Left lung (tissue), 10 donors: ENCODE measurements around the gene MRPL43. TPM values are rescaled to one million over a fixed set of nuclear protein-coding genes. Genes with fewer than 3 reads are reported as not detected.

Experiments
- ATAC-seq: fragments of 200-7000 bp; cut with Tn5 transposase; one replicate; pipeline ENCODE4 v1.9.1; 2020; ENCODE audit warnings: moderate library complexity
- DNase-seq, 4 donors: peaks; one replicate each; pipeline ENCODE4 v3.0.0-alpha.2; 2013 to 2020
- H3K27ac ChIP-seq, 2 donors: fragments of 200-600 bp; sonication (generic) in 1 of 2; one replicate each; pipeline versions ENCODE4 v1.5.0 to v1.8.0; 2020 to 2021
- H3K27me3 ChIP-seq, 2 donors: fragments of 200-600 bp; sonication (generic) in 1 of 2; one replicate each; pipeline versions ENCODE4 v1.5.0 to v1.8.0; 2020 to 2021
- H3K36me3 ChIP-seq, 2 donors: fragments of 200-600 bp; sonication (generic) in 1 of 2; one replicate each; pipeline versions ENCODE4 v1.5.0 to v1.8.0; 2020 to 2021
- H3K4me1 ChIP-seq, 2 donors: fragments of 200-600 bp; one replicate each; pipeline ENCODE4 v1.8.0; 2021
- H3K4me3 ChIP-seq, 2 donors: fragments of 200-600 bp; sonication (generic) in 1 of 2; one replicate each; pipeline versions ENCODE4 v1.5.0 to v1.8.0; 2020 to 2021; ENCODE audit warnings: mild to moderate bottlenecking in 1 of 2
- H3K9me3 ChIP-seq, 2 donors: fragments of 200-600 bp; sonication (generic) in 1 of 2; one replicate each; pipeline versions ENCODE4 v1.5.0 to v1.8.0; 2020 to 2021
- CTCF ChIP-seq, 2 donors: fragments of 200-600 bp; sonication (generic) in 1 of 2; IDR thresholded peaks; one replicate each; pipeline versions ENCODE4 v1.5.0 to v1.8.0; 2021; ENCODE audit warnings: antibody characterized with exemption in 2 of 2
- intact Hi-C, 2 donors: fragments of 100-400 bp; cut with DNase I; formaldehyde crosslinking; loops; one replicate each; pipeline versions ENCODE4 v1.11.2 to v1.14.2; 2022
- polyA plus RNA-seq, 6 donors: library from polyadenylated mRNA; unstranded; fragments of 120-200 nt; gene quantifications; one replicate each; pipeline ENCODE4 v1.2.1, GENCODE V29; 2013; ENCODE audit not compliant: insufficient read length in 6 of 6
- total RNA-seq, 2 donors: library from RNA; stranded (reverse); fragmentation: NEBNext Ultra II Directional; extraction: Animal tissue kit (Norgen Biotek cat#: 25700); gene quantifications; one replicate each; pipeline ENCODE4 v1.2.1, GENCODE V29; 2021
- donor health status: DM: no; HTN: yes; CAD: no.
- donor health status: DM: no; HTN: no; CAD: no.

Gene MRPL43
- total and polyA plus RNA-seq, 8 donors, result 55.0 to 103 (median 82.9) TPM

- TF ChIP-seq CTCF (IDR thresholded peaks at IDR 0.05), result no peak
- Histone ChIP-seq H3K4me1 (peaks cover 4 to 39% of the 10 kb centered on the region in 2 donors), H3K27ac (no peak overlapping the region), H3K36me3 (no peaks in the 10 kb centered on the region), H3K27me3 (peaks cover 0 to 33% of the 10 kb centered on the region in 2 donors), H3K4me3 (no peak overlapping the region), H3K9me3 (no peaks in the 10 kb centered on the region)
- ATAC-seq (no peak), DNase-seq (peak in 1 of 4 donors; percentile 12)
- intact Hi-C loops, result no loop called here
These were observed 27.8 kb upstream of the MRPL43 start for GRCh38 chr10:101014966-101015581.

- H3K4me3 ChIP-seq, result no peak overlapping the region
- no peaks in the 10 kb centered on the region for H3K36me3 ChIP-seq
- H3K27me3 ChIP-seq, result peaks cover 0 to 33% of the 10 kb centered on the region in 2 donors
- TF ChIP-seq CTCF (IDR thresholded peaks at IDR 0.05), result peak; percentile 76 to 91
- DNase-seq (peak; percentile 50 to 95 (median 76)), ATAC-seq (peak; percentile 80)
- no peak overlapping the region for H3K27ac ChIP-seq
- peaks cover 4 to 39% of the 10 kb centered on the region in 2 donors for H3K4me1 ChIP-seq
- no peaks in the 10 kb centered on the region for H3K9me3 ChIP-seq
- intact Hi-C loops, result no loop called here
These were observed 27.1 kb upstream of the MRPL43 start for GRCh38 chr10:101014230-101014884.

GRCh38 chr10:101013365-101013825 is 26.1 kb upstream of the MRPL43 start:
- Histone ChIP-seq H3K36me3 (no peaks in the 10 kb centered on the region), H3K27me3 (peaks cover 0 to 24% of the 10 kb centered on the region in 2 donors), H3K27ac (no peak overlapping the region), H3K9me3 (no peaks in the 10 kb centered on the region), H3K4me1 (peaks cover 4 to 30% of the 10 kb centered on the region in 2 donors), H3K4me3 (no peak overlapping the region)
- ATAC-seq (no peak), DNase-seq (no peak)
- intact Hi-C loops, result no loop called here
- TF ChIP-seq CTCF (IDR thresholded peaks at IDR 0.05), result no peak

- H3K27me3 ChIP-seq, result peaks cover 0 to 18% of the 10 kb centered on the region in 2 donors
- ATAC-seq (peak; percentile 92), DNase-seq (peak; percentile 79 to 91 (median 89))
- peak overlapping the region; percentile 26 to 62 for H3K27ac ChIP-seq
- intact Hi-C loops, result no loop called here
- TF ChIP-seq CTCF (IDR thresholded peaks at IDR 0.05), result peak; percentile 89 to 91
- no peaks in the 10 kb centered on the region for H3K36me3 ChIP-seq
- H3K4me1 ChIP-seq, result peaks cover 4 to 30% of the 10 kb centered on the region in 2 donors
- H3K4me3 ChIP-seq, result no peak overlapping the region
- no peaks in the 10 kb centered on the region for H3K9me3 ChIP-seq
These were observed 25.4 kb upstream of the MRPL43 start for GRCh38 chr10:101012525-101013364.
